ENCODE results near the gene KCNK16. TPM values are rescaled to one million over a fixed set of nuclear protein-coding genes. Genes with fewer than 3 reads are reported as not detected.

Gene KCNK16
- total and polyA plus RNA-seq, 2 of the 13 experiments (the other 11 are each of a cell fraction or from before 2014, with no cell fraction given): not detected

DNA sequence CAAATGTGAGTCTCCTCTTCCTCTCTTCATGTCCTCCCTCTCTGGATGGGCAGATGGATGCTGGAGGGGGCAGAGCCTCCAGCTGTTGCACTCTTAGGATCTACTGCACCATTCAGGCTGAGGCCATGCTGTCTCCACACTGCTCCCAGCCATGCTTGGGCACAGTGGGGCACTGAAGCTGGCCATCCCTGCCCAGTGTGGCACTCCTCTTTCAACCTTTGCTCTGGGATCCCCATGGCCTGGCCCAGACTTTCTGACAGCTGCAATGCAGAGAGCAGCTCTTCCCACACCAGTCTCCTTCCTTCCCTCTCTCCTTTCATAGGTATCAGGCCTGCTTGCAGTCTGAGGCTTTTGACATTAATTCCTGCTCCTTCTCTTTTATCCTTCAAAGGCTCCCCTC, 17.6 kb downstream of the KCNK16 start:
- Histone ChIP-seq H3K36me3 (replicated peaks in 1 of 2; ENCODE audit: control insufficient read depth in 1 of 2, insufficient read depth in 2 of 2, low read length in 2 of 2) (no peaks in the 10 kb centered on the region), H3K4me1 (ENCODE audit: insufficient read depth, low read length) (no peaks in the 10 kb centered on the region), H3K27ac (ENCODE audit: extremely low read length, insufficient read depth, low read length) (no peak overlapping the region), H3K4me3 (replicated peaks in 1 of 3; ENCODE audit: insufficient read depth in 1 of 3, low read depth in 2 of 3, low read length in 3 of 3) (no peak overlapping the region), H3K4me2 (ENCODE audit: low read depth, low read length) (no peak overlapping the region), H2AFZ (ENCODE audit: low read length) (no peak overlapping the region), H3K9ac (ENCODE audit: insufficient read depth, low read depth, low read length) (no peak overlapping the region), H4K20me1 (ENCODE audit: insufficient read depth, low read length) (no peaks in the 10 kb centered on the region), H3K9me3 (ENCODE audit: low read length) (no peaks in the 10 kb centered on the region), H3K79me2 (ENCODE audit: insufficient read depth, low read length) (no peaks in the 10 kb centered on the region), H3K27me3 (ENCODE audit: control insufficient read depth in 1 of 2, insufficient read depth in 2 of 2, low read length in 2 of 2) (0 out of 5 replicates have a peak, but pooled peaks cover 0 to 3% of the 10 kb centered on the region in 2 experiments)
- ChIA-PET CTCF (ENCODE audit: low intra/inter-chr PET ratio, low total read pairs) (no interaction called here), POLR2A (no interaction called here)
- no peak for ATAC-seq
- intact Hi-C loops (cut with micrococcal nuclease; ENCODE audit: unreplicated experiment): loop anchor here (5.0 kb wide), 1 partner anchor 308 kb away; no protein-coding TSS in a partner anchor
- in situ Hi-C loops (cut with HindIII; ENCODE audit: extremely low pct_ligation_motif_present, low pct_unique_long_range_greater_than_20kb): loop anchor here (5.0 to 10.0 kb wide), 2 partner anchors 138 to 300 kb away; no protein-coding TSS in a partner anchor
- no peak for TF ChIP-seq FOXK2 (IDR thresholded peaks at IDR 0.05)
- no peak for DNase-seq (ENCODE audit: low spot score)
- BruUV-seq (replicated peaks): no TSS peak
- FAIRE-seq: no peak

GRCh38 chr6:39303425-39304153, 18.9 kb downstream of the KCNK16 start:
- Histone ChIP-seq H3K9me3 (ENCODE audit: low read length) (no peaks in the 10 kb centered on the region), H3K27ac (ENCODE audit: extremely low read length, insufficient read depth, low read length) (no peak overlapping the region), H4K20me1 (ENCODE audit: insufficient read depth, low read length) (no peaks in the 10 kb centered on the region), H3K27me3 (ENCODE audit: control insufficient read depth in 1 of 2, insufficient read depth in 2 of 2, low read length in 2 of 2) (0 out of 5 replicates have a peak, but pooled peaks cover 0 to 11% of the 10 kb centered on the region in 2 experiments), H3K4me3 (replicated peaks in 1 of 3; ENCODE audit: insufficient read depth in 1 of 3, low read depth in 2 of 3, low read length in 3 of 3) (no peak overlapping the region), H3K9ac (ENCODE audit: insufficient read depth, low read depth, low read length) (no peak overlapping the region), H3K4me1 (ENCODE audit: insufficient read depth, low read length) (peaks cover under 1% of the 10 kb centered on the region; the same call in 1 of the 2 replicates), H3K79me2 (ENCODE audit: insufficient read depth, low read length) (no peaks in the 10 kb centered on the region), H3K36me3 (replicated peaks in 1 of 2; ENCODE audit: control insufficient read depth in 1 of 2, insufficient read depth in 2 of 2, low read length in 2 of 2) (no peaks in the 10 kb centered on the region), H2AFZ (ENCODE audit: low read length) (no peak overlapping the region), H3K4me2 (ENCODE audit: low read depth, low read length) (no peak overlapping the region)
- in situ Hi-C loops (cut with HindIII; ENCODE audit: extremely low pct_ligation_motif_present, low pct_unique_long_range_greater_than_20kb): loop anchor here (5.0 to 10.0 kb wide), 2 partner anchors 136 to 299 kb away; no protein-coding TSS in a partner anchor
- POLR2A ChIA-PET: no interaction called here
- DNase-seq (ENCODE audit: low spot score): no peak
- no peak for FAIRE-seq
- intact Hi-C loops (cut with micrococcal nuclease; ENCODE audit: unreplicated experiment): loop anchor here (1.0 to 5.0 kb wide), 3 partner anchors 113 to 306 kb away; no protein-coding TSS in a partner anchor
- CTCF ChIA-PET (ENCODE audit: low intra/inter-chr PET ratio, low total read pairs): interaction anchor here (1.0 to 4.1 kb wide), 6 partner anchors 114 to 431 kb away, joined by 3 to 76 read pairs (median 5); no protein-coding TSS in a partner anchor
- 51% methylated on average over 27 of the region's 30 CpGs for WGBS (ENCODE audit: low lambda C conversion rate)
- peak; percentile 14; the same call in 2 of the 3 replicates for ATAC-seq
- BruUV-seq (replicated peaks): no TSS peak
- no peak for TF ChIP-seq FOXA3 (CRISPR knock-in tag; IDR thresholded peaks at IDR 0.05)
- TF ChIP-seq, protein P1, sequence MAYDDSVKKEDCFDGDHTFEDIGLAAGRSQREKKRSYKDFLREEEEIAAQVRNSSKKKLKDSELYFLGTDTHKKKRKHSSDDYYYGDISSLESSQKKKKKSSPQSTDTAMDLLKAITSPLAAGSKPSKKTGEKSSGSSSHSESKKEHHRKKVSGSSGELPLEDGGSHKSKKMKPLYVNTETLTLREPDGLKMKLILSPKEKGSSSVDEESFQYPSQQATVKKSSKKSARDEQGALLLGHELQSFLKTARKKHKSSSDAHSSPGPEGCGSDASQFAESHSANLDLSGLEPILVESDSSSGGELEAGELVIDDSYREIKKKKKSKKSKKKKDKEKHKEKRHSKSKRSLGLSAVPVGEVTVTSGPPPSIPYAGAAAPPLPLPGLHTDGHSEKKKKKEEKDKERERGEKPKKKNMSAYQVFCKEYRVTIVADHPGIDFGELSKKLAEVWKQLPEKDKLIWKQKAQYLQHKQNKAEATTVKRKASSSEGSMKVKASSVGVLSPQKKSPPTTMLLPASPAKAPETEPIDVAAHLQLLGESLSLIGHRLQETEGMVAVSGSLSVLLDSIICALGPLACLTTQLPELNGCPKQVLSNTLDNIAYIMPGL (CRISPR knock-in tag; IDR thresholded peaks at IDR 0.05; ENCODE audit: borderline replicate concordance in 1 of 2, low read depth in 1 of 2): no peak
- TF ChIP-seq GTF3A (CRISPR knock-in tag; conservative IDR thresholded peaks at IDR 0.05): no peak
- TF ChIP-seq DR1 (CRISPR knock-in tag; IDR thresholded peaks at IDR 0.05): no peak
- TF ChIP-seq MTERF4 (CRISPR knock-in tag; IDR thresholded peaks at IDR 0.05): no peak
- TF ChIP-seq ZNF446 (CRISPR knock-in tag; IDR thresholded peaks at IDR 0.05): no peak
- TF ChIP-seq ZNF292 (CRISPR knock-in tag; IDR thresholded peaks at IDR 0.05; ENCODE audit: borderline replicate concordance, low read depth): no peak
- no peak for TF ChIP-seq ZNF775 (CRISPR knock-in tag; IDR thresholded peaks at IDR 0.05; ENCODE audit: borderline replicate concordance)
- no peak for TF ChIP-seq HNF4A (CRISPR knock-in tag; IDR thresholded peaks at IDR 0.05)
- TF ChIP-seq ZSCAN29 (CRISPR knock-in tag; conservative IDR thresholded peaks at IDR 0.05): no peak
- TF ChIP-seq ZMAT3 (CRISPR knock-in tag; conservative IDR thresholded peaks at IDR 0.05): 0 out of 2 replicates have a peak, but pooled peaks have one; percentile 8
- 0 out of 2 replicates have a peak, but pooled peaks have one; percentile 47 for TF ChIP-seq ZNF224 (CRISPR knock-in tag; IDR thresholded peaks at IDR 0.05)
- TF ChIP-seq ZNF709 (CRISPR knock-in tag; IDR thresholded peaks at IDR 0.05): no peak

All from HepG2 (cell line).